Measurements from ENCODE around the gene CPXM1. TPM values are rescaled to one million over a fixed set of nuclear protein-coding genes. Genes with fewer than 3 reads are reported as not detected.

CPXM1 gene
- total and polyA plus RNA-seq, 7 donors = 0.27 to 1.3 (median 0.44) TPM

DNA sequence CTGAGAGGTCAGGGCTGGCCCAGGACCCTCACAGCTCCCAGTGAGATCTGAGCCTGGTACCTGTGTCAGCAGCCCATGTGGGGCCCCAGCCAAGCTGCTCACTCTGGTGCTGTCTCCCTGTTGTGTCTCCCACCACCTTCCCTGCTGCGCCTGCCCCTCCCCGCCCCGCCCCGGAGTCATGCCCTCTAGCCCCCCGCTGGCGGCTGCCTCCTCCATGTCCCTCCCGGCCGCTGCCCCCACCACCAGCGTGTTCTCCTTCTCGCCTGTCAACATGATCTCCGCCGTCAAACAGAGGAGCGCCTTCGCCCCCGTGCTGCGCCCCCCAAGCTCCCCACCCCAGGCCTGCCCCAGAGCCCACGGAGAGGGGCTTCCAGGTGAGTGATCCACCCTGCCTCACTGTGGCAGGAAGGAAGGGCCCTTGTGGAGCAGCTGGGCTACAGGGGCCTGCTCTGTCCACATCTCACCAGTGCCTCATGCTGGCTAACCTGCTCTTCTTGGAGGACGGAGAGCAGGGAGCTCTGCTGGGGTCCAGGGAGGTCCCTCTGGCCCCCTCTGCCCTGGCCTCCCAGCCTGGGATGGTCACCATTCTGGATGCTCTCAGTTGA lies 44.9 kb downstream of the CPXM1 start:
- Histone ChIP-seq H3K36me3 (ENCODE audit: insufficient read depth in 1 of 2, low read depth in 1 of 2) (no peaks in the 10 kb centered on the region), H3K4me3 (no peak overlapping the region), H3K27me3 (ENCODE audit: insufficient read depth in 3 of 3, low read length in 2 of 3) (peaks cover 0 to 64% (median 33%) of the 10 kb centered on the region in 3 donors), H3K9me3 (no peaks in the 10 kb centered on the region), H3K4me1 (peaks cover 6% of the 10 kb centered on the region), H3K27ac (no peak overlapping the region)
- TF ChIP-seq, protein P1, sequence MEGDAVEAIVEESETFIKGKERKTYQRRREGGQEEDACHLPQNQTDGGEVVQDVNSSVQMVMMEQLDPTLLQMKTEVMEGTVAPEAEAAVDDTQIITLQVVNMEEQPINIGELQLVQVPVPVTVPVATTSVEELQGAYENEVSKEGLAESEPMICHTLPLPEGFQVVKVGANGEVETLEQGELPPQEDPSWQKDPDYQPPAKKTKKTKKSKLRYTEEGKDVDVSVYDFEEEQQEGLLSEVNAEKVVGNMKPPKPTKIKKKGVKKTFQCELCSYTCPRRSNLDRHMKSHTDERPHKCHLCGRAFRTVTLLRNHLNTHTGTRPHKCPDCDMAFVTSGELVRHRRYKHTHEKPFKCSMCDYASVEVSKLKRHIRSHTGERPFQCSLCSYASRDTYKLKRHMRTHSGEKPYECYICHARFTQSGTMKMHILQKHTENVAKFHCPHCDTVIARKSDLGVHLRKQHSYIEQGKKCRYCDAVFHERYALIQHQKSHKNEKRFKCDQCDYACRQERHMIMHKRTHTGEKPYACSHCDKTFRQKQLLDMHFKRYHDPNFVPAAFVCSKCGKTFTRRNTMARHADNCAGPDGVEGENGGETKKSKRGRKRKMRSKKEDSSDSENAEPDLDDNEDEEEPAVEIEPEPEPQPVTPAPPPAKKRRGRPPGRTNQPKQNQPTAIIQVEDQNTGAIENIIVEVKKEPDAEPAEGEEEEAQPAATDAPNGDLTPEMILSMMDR (IDR thresholded peaks at IDR 0.05) = no peak
- intact Hi-C loops (cut with DNase I) = loop anchor here in 1 of 2 donors (10.0 kb wide), 2 partner anchors 99 to 249 kb away; no protein-coding TSS in a partner anchor
- no peak for ATAC-seq
- DNase-seq = no peak
- 53 to 60% (median 57%) methylated on average over 17 to 18 of the region's 18 CpGs for WGBS, 3 donors

DNA sequence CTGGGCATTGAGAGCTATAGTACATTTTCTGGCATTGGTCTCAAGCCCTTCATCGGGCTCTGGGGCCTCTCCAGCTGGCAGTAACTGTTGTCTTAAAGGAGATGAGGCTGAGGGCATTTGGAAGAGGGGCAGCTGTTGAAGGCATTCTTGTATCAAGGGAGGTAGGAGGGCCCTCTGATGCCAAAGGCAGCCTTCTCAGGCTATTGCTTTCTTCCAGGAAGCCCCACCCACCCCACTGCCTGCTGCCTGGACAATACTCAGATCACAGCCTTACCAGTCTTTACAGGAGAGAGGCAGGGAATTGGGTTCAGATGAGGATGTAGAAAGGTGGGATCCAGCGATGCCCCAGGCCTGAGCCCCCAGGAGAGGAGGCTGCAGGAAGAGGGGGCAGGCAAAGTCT lies 46.0 kb downstream of the CPXM1 start:
- peaks cover 6% of the 10 kb centered on the region for H3K4me1 ChIP-seq

DNA sequence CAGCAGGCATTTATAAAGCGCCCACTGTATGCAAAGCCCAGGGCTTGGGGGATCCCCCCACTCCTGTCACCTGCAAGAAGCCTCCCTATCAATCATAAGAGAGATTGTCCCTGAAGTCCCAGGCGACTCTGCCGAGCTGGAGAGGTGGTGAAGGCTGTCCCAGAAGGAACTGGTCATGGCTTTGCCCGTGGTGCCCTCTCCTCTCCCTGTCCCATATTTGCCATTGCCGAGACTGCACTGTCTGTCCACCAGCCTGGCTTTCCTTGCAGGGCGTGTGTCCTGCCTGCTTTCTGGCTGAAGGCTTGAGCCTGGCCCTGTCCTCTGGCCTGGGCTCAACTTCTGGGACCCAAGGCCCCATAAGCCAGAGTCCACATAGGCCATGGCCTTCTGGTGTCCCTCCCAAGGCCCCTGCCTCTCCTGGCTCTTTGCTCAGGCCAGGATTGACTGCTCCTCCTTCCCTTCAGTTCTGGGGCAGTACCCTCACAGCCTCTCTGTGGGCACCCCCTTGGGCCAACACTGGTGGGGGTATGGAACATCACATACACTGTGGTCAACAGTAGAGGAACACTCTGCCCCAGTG lies 46.9 kb downstream of the CPXM1 start:
- no peak for DNase-seq
- TF ChIP-seq, protein P1 (IDR thresholded peaks at IDR 0.05) = no peak
- H3K27me3 ChIP-seq (ENCODE audit: insufficient read depth in 3 of 3, low read length in 2 of 3) = peaks cover 0 to 84% (median 42%) of the 10 kb centered on the region in 3 donors
- H3K9me3 ChIP-seq = no peaks in the 10 kb centered on the region
- H3K36me3 ChIP-seq (ENCODE audit: insufficient read depth in 1 of 2, low read depth in 1 of 2) = no peaks in the 10 kb centered on the region
- no peak overlapping the region for H3K4me3 ChIP-seq
- H3K4me1 ChIP-seq = peaks cover 6% of the 10 kb centered on the region
- intact Hi-C loops (cut with DNase I) = loop anchor here in 1 of 2 donors (10.0 kb wide), 2 partner anchors 101 to 251 kb away; no protein-coding TSS in a partner anchor
- no peak overlapping the region for H3K27ac ChIP-seq
- 65 to 78% (median 76%) methylated on average over 6 of the region's 6 CpGs for WGBS, 3 donors
- no peak for ATAC-seq

More for the DNA sequence above, 46.0 kb downstream of the CPXM1 start:
- intact Hi-C loops (cut with DNase I) = loop anchor here in 1 of 2 donors (10.0 kb wide), 2 partner anchors 100 to 250 kb away; no protein-coding TSS in a partner anchor
- Histone ChIP-seq H3K9me3 (no peaks in the 10 kb centered on the region), H3K27me3 (ENCODE audit: insufficient read depth in 3 of 3, low read length in 2 of 3) (peaks cover 0 to 76% (median 40%) of the 10 kb centered on the region in 3 donors), H3K27ac (no peak overlapping the region), H3K36me3 (ENCODE audit: insufficient read depth in 1 of 2, low read depth in 1 of 2) (no peaks in the 10 kb centered on the region), H3K4me3 (no peak overlapping the region)
- DNase-seq (no peak), ATAC-seq (no peak)
- TF ChIP-seq, protein P1 (IDR thresholded peaks at IDR 0.05) = no peak
- 38 to 48% (median 44%) methylated on average over 2 of the region's 2 CpGs for WGBS, 3 donors

DNA sequence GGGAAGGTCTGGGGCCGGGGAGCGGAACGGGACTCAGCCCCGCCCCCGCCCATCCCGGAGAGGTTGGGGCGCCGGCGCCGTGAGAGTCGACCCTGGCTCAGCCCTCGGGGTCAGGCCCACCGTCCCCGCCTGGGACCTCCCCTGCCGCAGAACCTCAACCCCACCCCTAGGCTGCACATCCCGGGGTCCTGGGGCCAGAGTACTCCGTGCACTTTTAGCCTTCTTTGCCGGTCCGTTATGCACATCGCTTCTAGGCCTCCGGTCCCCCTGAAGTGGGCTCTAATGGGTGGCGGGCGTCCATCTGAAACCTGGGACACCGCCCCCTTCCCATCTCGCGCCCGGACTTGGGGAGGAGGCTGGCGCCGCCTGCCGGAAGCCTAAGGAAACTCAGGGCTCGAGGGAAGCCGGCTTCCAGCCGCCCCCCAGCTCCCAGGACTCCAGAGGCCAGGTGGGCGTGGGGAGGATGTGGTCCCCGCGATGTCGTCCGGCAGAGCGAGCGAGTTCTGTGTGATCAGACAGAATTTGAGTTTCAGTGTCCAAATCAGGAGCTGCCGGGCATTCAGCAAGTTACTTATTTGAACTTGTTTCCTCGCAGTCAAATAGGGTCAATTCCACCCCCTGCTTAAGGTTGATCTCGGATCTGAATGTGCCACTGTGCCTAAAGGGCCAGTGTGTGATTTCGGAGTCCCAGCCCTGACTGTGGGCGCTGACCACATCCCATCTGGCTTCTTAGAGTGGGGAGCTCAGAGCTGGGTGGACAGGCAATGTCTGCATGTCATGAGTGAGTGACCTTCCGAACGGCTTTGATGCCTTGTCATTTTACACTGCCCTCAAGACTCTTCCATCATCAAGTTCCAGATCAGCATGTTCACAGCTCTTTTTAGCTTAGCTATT lies 47.6 kb downstream of the CPXM1 start:
- Histone ChIP-seq H3K9me3 (no peaks in the 10 kb centered on the region), H3K27ac (no peak overlapping the region), H3K4me1 (peaks cover 6% of the 10 kb centered on the region), H3K4me3 (peak overlapping the region; percentile 55), H3K27me3 (ENCODE audit: insufficient read depth in 3 of 3, low read length in 2 of 3) (peaks cover 0 to 90% (median 40%) of the 10 kb centered on the region in 3 donors), H3K36me3 (ENCODE audit: insufficient read depth in 1 of 2, low read depth in 1 of 2) (no peaks in the 10 kb centered on the region)
- TF ChIP-seq, protein P1 (IDR thresholded peaks at IDR 0.05) = peak; percentile 45
- DNase-seq (no peak), ATAC-seq (no peak)
- 6 to 10% (median 8%) methylated on average over 32 to 47 of the region's 47 CpGs for WGBS, 3 donors
- intact Hi-C loops (cut with DNase I) = loop anchor here in 1 of 2 donors (10.0 kb wide), 2 partner anchors 102 to 252 kb away; no protein-coding TSS in a partner anchor
